HepG2 (cell line): ENCODE data around the gene NPY.

Source experiments
- CTCF ChIP-seq: sonication (generic); formaldehyde crosslinking; IDR thresholded peaks from 2 replicates; pipeline ENCODE4 v1.5.0; 2020; ENCODE audit warnings: mild to moderate bottlenecking, missing genetic modification reagents, moderate library complexity
- JUNB ChIP-seq: sonication (generic); formaldehyde crosslinking; IDR thresholded peaks from 2 replicates; pipeline ENCODE4 v1.8.0; 2022; ENCODE audit warnings: missing genetic modification reagents, mild to moderate bottlenecking, borderline replicate concordance
- MIER3 ChIP-seq: IDR thresholded peaks from 2 replicates; pipeline ENCODE4 v1.6.1; 2016; ENCODE audit warnings: missing compliant biosample characterization, borderline replicate concordance
- MLLT10 ChIP-seq: sonication (generic); formaldehyde crosslinking; IDR thresholded peaks from 2 replicates; pipeline ENCODE4 v1.4.0; 2020; ENCODE audit warnings: missing genetic modification reagents
- YY1 ChIP-seq: IDR thresholded peaks from 2 replicates; pipeline ENCODE4 v1.6.1; 2011; ENCODE audit warnings: low read length, low read depth, moderate library complexity, mild to moderate bottlenecking; ENCODE audit not compliant: insufficient read depth, insufficient replicate concordance
- ZNF570 ChIP-seq: sonication (generic); formaldehyde crosslinking; IDR thresholded peaks from 2 replicates; pipeline ENCODE4 v1.4.0; 2020; ENCODE audit warnings: mild to moderate bottlenecking, missing genetic modification reagents, borderline replicate concordance
- ZNF580 ChIP-seq: IDR thresholded peaks from 2 replicates; pipeline ENCODE4 v1.6.1; 2016; ENCODE audit warnings: low read depth, borderline replicate concordance
- ZNF746 ChIP-seq: sonication (generic); formaldehyde crosslinking; IDR thresholded peaks from 2 replicates; pipeline ENCODE4 v1.8.0; 2022; ENCODE audit warnings: mild to moderate bottlenecking, missing genetic modification reagents

- no peak for TF ChIP-seq MLLT10 (CRISPR knock-in tag)
- no peak for TF ChIP-seq CTCF
- no peak for TF ChIP-seq JUNB (CRISPR knock-in tag)
- no peak for TF ChIP-seq ZNF746 (CRISPR knock-in tag)
- no peak for TF ChIP-seq MIER3 (CRISPR knock-in tag)
- no peak for TF ChIP-seq ZNF570 (CRISPR knock-in tag)
- no peak for TF ChIP-seq ZNF580 (CRISPR knock-in tag)
- no peak for TF ChIP-seq YY1
These were observed 34.7 kb upstream of the NPY start for GRCh38 chr7:24249266-24249665.
